ENCODE results near the gene ARHGEF3. TPM values are rescaled to one million over a fixed set of nuclear protein-coding genes. Genes with fewer than 3 reads are reported as not detected.
A peak's percentile ranks its signal among the peaks of the same experiment; 100 is the strongest.

Gene ARHGEF3
- total RNA-seq, 1 donor from 2014 or later, result 17.4 TPM

- no peaks in the 10 kb centered on the region for H3K36me3 ChIP-seq
- intact Hi-C loops (cut with DNase I), result no loop called here
- peaks cover 25% of the 10 kb centered on the region for H3K4me1 ChIP-seq
- H3K4me3 ChIP-seq, result no peak overlapping the region
- H3K9me3 ChIP-seq, result no peaks in the 10 kb centered on the region
- TF ChIP-seq POLR2A (IDR thresholded peaks at IDR 0.05) (no peak), POLR2AphosphoS5 (IDR thresholded peaks at IDR 0.05; ENCODE audit: insufficient read depth in 1 of 2, low read depth in 1 of 2) (no peak), CTCF (IDR thresholded peaks at IDR 0.05) (no peak)
- no peaks in the 10 kb centered on the region for H3K27me3 ChIP-seq
- peak in 1 of 2 donors; percentile 40 for DNase-seq (ENCODE audit: extremely low spot score in 2 of 2)
- H3K27ac ChIP-seq, result no peak overlapping the region
Observed at GRCh38 chr3:56822501-56822900, 20.8 kb upstream of the ARHGEF3 start.

GRCh38 chr3:56819016-56819809 is 17.5 kb upstream of the ARHGEF3 start:
- intact Hi-C loops (cut with DNase I), result no loop called here
- Histone ChIP-seq H3K4me1 (peaks cover 3% of the 10 kb centered on the region), H3K36me3 (no peaks in the 10 kb centered on the region), H3K27ac (no peak overlapping the region), H3K4me3 (no peak overlapping the region), H3K9me3 (no peaks in the 10 kb centered on the region), H3K27me3 (no peaks in the 10 kb centered on the region)
- no peak for DNase-seq (ENCODE audit: extremely low spot score in 2 of 2)
- TF ChIP-seq CTCF (IDR thresholded peaks at IDR 0.05) (no peak), POLR2AphosphoS5 (IDR thresholded peaks at IDR 0.05; ENCODE audit: insufficient read depth in 1 of 2, low read depth in 1 of 2) (no peak), POLR2A (IDR thresholded peaks at IDR 0.05) (no peak)

- intact Hi-C loops (cut with DNase I), result no loop called here
- Histone ChIP-seq H3K27me3 (no peaks in the 10 kb centered on the region), H3K36me3 (no peaks in the 10 kb centered on the region), H3K9me3 (no peaks in the 10 kb centered on the region), H3K4me3 (no peak overlapping the region), H3K4me1 (peaks cover 8% of the 10 kb centered on the region), H3K27ac (no peak overlapping the region)
- TF ChIP-seq POLR2AphosphoS5 (IDR thresholded peaks at IDR 0.05; ENCODE audit: insufficient read depth in 1 of 2, low read depth in 1 of 2) (no peak), POLR2A (IDR thresholded peaks at IDR 0.05) (no peak), CTCF (IDR thresholded peaks at IDR 0.05) (no peak)
- DNase-seq (ENCODE audit: extremely low spot score in 2 of 2), result peak in 1 of 2 donors; percentile 54
Observed at GRCh38 chr3:56818156-56818985, 16.6 kb upstream of the ARHGEF3 start.

- peak in 1 of 2 donors; percentile 77 for DNase-seq (ENCODE audit: extremely low spot score in 2 of 2)
- Histone ChIP-seq H3K36me3 (no peaks in the 10 kb centered on the region), H3K4me1 (peaks cover 15% of the 10 kb centered on the region), H3K9me3 (no peaks in the 10 kb centered on the region), H3K4me3 (no peak overlapping the region), H3K27me3 (no peaks in the 10 kb centered on the region), H3K27ac (no peak overlapping the region)
- intact Hi-C loops (cut with DNase I), result no loop called here
- no peak for TF ChIP-seq POLR2AphosphoS5 (IDR thresholded peaks at IDR 0.05; ENCODE audit: insufficient read depth in 1 of 2, low read depth in 1 of 2)
- TF ChIP-seq POLR2A (IDR thresholded peaks at IDR 0.05), result no peak
- no peak for TF ChIP-seq CTCF (IDR thresholded peaks at IDR 0.05)
Observed at GRCh38 chr3:56817646-56818045, 15.9 kb upstream of the ARHGEF3 start.
